GM19023 (cell line): ENCODE measurements around the gene MDFI.

Source experiments
- ATAC-seq: cut with Tn5 transposase; IDR thresholded peaks from one replicate; pipeline ENCODE4 v1.9.1; 2021; ENCODE audit warnings: mild to moderate bottlenecking, moderate library complexity; ENCODE audit not compliant: unreplicated experiment

MDFI gene, protein sequence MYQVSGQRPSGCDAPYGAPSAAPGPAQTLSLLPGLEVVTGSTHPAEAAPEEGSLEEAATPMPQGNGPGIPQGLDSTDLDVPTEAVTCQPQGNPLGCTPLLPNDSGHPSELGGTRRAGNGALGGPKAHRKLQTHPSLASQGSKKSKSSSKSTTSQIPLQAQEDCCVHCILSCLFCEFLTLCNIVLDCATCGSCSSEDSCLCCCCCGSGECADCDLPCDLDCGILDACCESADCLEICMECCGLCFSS

DNA sequence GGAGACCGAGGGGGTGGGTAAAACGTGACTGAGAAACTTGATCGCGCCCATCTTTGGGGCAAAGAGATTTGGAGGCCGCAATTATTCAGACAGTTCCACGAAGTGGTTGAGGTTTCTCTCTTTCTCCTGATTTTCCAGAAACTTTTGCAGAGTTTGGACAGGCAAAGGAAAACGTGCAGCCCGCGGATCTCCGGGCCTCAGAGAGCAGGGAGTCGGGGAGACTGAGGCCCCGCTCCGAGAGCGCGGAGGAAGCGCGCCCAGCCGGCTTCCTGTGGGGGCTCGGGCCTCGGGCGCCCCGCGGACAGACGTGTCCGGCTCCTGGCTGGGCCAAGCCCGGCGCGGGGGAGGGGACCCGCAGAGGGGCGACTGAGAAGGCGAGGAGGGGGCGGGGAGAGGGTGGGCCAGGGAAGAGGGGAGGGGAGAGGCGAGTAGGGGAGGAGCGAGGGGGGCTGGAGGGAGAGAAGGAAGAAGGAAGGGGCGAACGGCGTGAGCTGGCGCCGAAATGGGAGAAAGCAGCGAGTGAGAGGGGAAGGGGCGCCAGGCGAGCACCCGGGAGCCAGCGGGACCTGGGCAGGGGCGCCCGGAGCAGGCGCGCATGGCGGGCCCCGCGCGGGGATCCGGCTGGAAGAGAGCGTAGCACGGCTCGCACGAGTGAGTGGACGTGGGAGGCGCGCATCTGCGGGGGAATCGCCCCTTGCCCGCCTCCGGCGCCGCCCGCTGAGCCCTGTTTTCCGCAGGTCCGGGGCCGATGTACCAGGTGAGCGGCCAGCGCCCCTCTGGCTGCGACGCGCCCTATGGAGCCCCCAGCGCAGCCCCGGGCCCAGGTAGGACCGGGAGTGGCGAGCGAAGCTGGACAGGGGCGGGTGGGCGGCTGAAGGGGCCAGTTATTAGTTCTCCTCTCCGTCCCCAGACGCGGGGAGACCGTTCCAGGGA lies at the start of gene MDFI:
MDFI (plus strand) TSS at position 467 of the 933 bp plus-strand sequence; CDS start at position 749, 282 bp downstream.
- no peak for ATAC-seq

DNA sequence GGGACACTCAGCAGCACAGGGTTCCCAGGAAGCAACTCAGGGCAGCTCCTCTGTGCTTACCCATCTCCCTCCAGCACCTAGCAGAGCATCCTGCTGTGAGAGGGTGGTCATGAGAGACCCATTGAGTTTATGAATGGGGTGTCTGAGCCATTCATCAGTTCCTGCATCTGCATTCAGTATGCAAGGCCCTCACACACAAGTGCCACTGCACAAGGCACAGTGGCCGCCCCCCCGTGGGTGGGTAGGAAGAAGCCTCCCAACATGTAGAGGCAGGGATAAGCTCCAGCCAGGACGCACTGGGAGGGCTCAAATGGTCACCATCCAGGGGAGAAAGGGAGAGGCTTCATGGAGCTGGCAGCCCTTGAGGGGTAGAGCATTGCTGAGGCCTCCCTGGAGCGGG lies 49.0 kb upstream of the MDFI start:
- no peak for ATAC-seq

DNA sequence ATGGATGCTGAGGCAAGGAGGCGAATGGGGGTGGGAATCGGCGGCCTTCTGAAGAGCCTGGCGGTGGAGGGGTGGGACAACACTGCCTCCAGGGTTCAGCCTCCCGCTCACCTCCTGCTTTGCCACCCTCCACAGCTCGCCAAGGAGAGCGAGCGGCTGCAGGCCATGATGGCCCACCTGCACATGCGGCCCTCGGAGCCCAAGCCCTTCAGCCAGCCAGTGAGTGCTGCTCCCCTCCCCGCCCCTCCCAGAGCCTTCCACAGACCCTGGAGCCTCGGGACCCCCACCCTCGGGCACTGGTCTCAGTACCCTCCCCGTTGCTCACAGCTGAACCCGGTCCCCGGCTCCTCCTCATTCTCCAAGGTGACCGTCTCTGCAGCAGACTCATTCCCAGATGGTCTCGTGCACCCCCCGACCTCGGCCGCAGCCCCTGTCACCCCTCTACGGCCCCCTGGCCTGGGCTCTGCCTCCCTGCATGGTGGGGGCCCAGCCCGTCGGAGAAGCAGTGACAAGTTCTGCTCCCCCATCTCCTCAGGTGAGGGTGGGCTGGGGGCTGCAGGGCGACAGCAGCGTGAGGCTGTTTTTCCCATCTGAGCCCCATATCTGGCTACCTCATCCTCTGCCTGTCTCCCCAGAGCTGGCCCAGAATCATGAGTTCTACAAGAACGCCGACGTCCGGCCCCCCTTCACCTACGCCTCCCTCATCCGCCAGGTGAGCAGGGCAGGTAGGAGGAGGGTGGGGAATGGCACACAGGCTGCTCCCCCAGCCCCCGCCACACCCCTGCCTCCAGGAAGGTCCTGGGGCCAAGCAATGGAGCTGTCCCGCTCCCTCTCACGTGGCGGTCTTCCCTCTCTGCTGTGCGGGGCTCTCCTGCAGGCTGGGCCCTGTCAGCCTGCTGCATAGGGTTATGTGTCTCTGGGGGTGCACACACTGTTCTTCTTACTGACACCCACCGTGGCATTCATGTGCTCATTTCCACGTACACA lies 48.3 kb upstream of the MDFI start:
- no peak for ATAC-seq

DNA sequence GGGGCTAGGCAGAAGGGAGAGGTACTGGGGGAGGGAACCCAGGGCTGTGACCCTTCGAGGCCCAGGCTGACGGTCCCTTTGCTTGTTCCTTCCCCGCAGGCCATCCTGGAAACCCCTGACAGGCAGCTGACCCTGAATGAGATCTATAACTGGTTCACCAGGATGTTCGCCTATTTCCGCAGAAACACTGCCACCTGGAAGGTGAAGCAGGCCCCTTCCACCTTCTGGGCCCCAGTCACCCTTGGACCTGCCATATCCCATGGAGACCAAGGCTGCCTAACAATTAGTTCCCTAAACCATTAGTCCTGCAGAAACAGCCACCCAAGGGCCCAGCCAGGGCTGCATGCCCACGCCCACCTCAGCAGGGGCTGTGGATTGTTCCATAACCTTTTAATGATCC lies 47.1 kb upstream of the MDFI start:
- no peak for ATAC-seq

DNA sequence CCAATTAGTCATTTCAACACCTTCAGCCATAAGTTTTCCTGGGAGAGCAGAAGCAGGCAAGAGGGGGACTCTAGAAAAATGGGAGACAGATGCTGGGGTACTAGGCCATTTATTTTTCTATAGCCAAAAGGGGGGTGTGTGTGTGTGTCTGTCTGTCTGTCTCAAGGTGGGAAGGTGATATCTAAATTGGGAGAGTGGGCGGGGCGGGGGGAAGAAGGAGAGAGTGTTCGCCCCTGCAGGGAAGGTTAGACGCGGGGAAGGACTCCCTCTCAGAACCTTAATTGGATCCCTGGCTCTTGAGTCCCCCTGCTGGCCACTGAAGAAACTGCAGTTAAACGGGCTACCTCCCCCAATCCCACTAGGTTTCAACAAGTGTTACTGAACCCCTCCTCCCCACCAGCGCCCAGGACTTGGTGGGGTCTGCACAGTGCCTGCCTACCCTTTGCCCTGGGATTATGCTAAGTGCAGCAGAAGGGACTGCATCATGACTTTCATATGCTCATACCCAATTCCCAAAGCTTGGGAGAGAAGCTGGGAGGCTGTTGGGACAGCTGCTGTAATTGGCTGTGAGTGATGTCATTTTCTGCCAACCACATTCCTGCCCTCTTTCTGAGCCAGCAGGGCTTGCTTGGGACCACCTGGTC lies 46.3 kb upstream of the MDFI start:
- no peak for ATAC-seq

DNA sequence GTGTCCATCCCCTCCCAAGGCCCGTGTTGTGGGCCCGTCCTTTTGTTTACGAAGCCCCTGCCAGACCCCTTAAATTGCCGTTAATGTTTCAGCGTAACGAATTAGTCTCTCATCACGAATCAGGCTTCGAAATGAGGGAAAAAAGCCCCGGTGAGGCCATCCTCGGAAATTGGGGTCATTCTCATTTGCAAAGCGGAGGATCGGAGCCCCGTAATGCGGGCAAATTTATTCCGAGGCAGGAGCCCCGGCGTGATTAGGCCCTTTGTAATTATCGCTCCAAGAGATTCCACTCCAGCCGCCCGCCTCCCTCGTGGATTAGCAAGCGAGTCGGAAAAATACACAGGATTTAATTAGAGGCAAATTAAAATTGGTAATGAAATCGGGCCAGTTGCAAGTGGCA lies 44.9 kb upstream of the MDFI start:
- ATAC-seq: no peak

DNA sequence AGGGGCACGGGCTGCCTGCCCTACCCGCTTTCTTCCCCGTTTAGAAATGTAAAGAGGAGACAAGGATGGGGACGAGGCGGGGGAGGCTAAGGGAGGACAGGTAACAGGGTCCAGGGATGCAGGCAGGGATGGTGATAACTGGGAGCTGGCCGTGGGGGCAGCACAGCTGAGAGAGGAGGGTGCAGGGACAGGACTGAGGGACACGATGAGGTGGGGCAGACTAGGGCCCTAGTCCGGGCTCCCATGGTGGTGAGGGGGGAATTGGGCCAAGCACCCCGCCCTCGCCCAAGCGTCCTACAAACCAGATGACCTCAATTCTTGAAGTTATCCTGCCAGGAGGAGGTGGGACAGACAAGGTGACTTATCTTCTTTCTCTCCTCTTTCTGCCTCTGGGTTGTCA lies 44.4 kb upstream of the MDFI start:
- no peak for ATAC-seq

DNA sequence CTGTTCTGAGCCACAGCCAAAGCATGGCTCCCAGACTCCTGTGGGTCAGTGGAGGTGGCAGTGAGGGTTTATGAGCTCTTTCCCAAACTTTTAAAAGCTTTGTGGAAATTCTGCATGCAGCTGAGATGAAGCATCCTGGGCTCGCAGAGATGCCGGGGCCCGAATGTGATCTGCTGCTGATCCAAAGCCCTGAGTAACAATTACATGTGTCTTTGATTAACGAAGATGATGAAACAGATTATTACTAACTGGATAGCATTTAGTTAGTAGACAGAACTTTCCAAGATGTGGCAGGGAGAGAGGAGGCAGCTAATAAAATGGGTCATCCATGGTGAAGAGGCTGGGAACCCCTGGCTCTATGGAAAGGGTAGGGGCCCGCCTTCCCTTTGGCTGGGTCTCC lies 43.9 kb upstream of the MDFI start:
- no peak for ATAC-seq

DNA sequence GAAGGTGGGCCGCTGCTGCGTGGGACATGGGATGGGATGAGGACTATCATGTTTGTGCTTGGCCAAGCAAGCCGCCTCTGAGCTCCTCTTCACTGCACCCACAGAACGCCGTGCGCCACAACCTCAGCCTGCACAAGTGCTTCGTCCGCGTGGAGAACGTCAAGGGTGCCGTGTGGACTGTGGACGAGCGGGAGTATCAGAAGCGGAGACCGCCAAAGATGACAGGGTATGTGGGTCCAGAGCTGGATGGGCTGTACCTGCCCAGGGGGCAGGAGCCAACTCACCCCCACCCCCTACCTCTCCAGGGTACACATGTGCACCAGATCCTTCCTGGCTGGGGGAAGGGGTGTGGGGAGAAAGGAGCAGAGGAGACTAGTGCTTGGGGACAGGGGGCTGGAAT lies 43.5 kb upstream of the MDFI start:
- no peak for ATAC-seq

DNA sequence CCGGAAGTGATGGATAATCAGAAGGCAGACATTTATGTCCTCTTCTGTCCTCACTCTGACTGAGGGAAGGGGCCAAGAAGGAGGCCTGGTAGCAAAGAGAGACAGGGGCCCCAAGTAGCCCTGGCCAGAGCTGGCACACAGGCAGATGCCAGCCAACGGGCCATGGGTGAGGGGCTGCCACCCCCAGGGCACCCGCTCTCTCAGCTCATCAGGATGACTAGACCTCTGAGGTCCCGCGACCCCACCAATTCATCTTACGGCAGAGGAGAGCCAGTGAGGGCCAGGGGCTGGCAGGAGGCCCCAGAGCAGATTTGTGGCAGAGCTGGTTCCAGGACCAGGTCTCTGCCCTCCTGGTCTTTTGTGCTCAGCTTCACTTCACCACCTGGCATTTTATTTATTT lies 43.1 kb upstream of the MDFI start:
- no peak for ATAC-seq

DNA sequence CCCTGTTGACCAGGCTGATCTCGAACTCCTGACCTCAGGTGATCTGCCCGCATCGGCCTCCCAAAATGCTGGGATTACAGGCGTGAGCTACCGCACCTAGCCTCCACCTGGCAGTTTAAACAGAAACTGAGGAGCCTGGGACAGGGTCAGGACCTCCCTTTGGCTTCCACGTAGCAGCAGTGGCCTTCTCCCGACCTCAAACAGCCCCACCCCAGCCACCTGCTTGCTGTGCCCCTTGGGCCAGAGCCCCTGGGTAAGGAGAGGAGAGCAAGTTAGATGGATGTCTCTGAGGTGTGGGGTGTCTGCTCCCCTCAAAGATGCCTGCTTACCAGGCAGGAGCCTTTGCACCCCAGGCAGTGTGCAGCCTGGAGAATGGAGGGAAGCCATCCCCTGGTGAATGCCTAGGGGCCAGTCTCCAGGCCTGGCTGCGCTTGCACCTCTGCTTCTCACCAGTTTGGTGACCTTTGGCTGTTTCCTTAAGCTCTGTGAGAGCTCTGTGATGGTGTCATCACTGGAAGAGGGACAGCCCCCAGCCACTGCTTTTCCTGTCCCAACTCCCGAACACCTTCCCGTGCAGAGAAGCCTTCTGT lies 42.1 kb upstream of the MDFI start:
- ATAC-seq: no peak

DNA sequence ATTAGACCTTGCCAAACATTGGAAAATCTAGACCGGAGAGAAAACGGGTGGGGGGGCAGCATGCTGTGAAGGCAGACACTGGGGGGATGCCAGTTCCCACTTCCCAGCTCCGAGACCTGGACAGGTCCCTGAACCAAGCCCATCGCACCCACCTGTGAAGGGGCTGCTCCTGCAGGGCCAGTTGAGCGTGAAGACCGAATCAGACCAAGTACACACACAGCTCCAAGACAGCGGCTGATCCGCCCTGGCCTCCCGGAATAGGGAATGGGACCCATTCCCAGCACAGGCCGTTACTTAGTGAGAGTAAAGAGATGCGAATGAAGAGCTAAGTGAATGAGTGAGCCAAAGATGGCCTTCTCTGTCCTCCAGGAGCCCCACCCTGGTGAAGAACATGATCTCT lies 41.5 kb upstream of the MDFI start:
- ATAC-seq: no peak

DNA sequence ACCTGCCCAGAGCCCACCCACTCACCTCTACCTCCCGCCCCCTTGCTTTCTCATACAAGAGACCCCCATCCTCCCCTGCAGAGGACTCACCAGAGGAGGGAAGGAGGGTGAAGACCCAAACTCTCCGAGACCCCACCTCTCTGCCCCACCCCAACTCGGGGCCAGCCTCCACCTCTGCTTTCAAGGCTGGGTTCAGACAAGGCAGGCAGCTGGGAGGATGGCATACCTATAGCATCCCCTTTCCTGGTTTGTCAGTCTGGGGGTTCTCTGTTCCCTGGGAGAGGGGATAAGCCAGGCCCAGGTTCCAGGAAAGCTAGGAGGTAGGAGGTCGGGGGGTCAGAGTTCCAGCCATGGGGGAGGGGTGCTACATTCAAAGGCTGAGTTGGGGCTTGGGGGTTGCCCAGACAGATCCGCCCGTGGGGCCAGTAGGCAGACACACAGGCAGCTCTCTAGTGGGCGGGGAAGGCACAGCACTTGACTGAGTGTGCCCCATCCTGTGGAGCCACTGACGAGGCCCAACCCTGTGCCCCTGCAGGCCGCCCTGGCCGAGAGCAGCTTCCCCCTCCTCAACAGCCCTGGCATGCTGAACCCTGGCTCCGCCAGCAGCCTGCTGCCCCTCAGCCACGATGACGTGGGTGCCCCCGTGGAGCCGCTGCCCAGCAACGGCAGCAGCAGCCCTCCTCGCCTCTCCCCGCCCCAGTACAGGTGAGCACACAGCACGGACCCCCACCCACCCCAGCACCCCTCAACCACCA lies 40.8 kb upstream of the MDFI start:
- ATAC-seq: no peak

DNA sequence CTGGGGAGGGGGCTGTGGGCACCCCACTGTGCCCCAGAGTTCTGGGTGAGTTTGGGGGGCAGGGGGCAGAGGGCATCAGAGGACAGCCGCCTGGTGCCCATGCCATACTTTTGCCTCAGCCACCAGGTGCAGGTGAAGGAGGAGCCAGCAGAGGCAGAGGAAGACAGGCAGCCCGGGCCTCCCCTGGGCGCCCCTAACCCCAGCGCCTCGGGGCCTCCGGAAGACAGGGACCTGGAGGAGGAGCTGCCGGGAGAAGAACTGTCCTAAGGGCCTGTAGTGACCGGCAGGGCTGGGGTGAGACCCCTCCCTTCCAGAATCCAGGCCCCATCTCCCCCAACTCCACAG lies 39.6 kb upstream of the MDFI start:
- ATAC-seq: no peak

DNA sequence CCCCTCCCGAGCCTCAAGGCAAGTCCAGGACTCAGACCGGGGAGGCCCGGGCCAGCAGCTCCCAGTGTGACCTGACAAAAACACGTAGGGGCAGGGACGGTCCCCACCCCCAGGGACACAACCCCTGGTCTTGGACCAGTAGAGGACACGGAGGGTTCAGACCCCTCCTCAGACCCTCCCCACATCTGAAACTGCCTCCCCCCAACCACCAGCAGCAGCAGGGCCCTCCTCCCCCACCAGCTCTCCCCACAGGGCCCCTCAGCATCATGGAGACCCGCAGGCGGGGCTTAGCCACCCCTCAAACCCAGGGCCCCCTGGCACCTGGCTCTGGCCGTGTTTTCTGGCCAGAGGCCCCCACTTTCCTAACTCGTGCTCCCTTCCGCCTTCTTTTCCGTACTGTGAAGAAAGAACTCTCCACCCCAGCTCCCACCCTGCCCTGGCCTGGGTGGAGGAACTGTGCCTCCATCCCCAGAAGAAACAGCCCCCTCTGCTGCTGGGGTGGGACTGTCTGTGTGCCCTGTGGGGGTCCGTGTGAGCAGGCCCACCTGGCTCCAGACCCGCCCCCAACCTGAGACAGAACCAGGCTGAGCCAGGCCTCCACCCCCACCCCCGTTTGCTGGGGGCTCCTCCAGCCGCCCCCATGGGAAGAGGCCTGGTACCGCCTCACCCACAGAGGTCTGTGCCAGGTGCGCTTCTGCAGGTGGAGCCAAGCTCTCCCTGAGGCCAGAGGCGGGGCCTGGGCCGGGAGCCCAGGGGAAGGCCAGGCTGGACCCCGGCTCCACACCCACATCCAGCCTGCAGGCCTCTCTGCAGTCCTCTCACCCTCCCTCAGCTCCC lies 39.0 kb upstream of the MDFI start:
- no peak for ATAC-seq

DNA sequence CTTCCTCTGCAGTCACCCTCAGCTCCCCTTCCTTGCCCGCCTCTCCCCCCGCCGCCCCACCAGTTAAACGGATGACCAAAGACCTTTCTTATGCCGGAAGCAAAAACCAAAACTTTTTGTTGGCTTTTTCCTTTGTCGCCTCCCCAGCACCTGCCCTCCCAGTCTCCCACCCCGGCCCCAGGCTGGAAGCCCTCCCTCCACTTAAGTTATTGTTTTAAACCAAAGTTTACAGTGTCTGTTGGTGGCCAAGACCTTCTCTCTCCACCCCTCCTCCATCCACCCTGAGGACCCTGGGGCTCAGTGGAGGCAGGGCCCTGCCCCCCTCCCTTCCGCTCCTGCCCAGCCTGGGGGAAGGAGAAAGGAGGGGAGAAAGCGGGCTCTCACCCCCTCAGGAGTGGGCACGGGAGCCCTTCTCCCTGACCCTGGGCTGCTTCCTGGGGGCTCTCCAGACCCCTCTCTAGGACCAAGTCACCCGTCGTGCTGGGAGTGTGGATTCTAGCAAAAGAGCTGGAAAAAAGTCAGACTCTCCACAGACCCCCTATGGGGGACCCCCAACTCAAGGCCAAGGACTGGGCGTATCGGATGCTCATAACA lies 38.3 kb upstream of the MDFI start:
- ATAC-seq: no peak

DNA sequence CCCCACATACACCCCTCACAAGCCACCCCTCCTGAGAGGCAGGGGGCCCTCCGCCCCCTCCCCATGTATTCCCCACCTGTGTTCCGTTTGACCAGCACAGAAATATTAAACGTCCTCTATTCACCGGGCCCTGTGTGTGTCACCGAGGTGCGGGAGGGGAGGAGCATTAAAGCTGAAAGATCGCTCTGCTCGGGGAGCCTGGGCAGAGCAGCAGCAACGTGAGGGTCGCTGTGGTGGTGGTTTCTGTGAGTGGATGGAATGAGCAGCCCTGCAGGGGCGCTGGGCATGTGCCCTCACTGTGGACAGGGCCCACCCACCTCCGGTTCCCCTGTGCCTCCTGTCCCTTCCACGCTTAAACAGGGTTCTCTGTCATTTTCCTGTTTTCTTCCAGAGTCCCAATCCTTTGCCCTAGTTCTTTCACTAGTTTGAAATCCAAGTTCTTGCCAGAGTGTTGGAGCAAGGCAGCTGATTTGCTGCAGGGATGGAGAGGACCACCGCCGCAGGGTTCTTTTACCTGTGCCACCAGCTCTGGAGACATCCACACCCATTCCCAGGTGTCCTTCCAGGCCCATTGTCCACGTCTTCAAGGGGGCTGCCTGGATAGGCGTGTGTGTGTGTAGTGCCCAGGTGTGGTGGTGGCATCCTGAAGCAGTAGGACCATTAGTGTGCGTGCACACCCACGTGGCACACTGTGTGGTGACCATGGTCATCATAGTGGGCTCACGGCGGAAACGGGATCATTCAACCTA lies 37.6 kb upstream of the MDFI start:
- no peak for ATAC-seq

DNA sequence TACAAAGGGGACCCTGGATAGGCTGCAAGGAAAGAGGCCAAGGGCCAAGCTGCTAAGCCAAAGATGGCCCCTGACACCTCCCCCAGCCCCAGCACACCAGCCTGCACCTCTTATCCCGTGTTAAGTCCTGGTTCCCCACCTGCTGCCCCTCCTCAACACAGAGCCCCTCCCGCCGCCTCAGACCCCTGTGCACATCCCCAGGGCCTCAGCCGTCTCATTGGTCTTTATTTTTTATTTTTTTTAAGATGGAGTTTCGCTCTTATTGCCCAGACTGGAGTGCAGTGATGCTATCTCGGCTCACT lies 37.1 kb upstream of the MDFI start:
- no peak for ATAC-seq
